ENCODE measurements around the gene FRZB. TPM values are rescaled to one million over a fixed set of nuclear protein-coding genes. Genes with fewer than 3 reads are reported as not detected.
A peak's percentile ranks its signal among the peaks of the same experiment; 100 is the strongest.
"Not testable (repeated sequence)": the region's sequence is repeated elsewhere in the genome, so short reads cannot be mapped to it uniquely, and the experiment has no call there.

The FRZB gene
- total RNA-seq, 2 experiments from 2014 or later = not detected

DNA sequence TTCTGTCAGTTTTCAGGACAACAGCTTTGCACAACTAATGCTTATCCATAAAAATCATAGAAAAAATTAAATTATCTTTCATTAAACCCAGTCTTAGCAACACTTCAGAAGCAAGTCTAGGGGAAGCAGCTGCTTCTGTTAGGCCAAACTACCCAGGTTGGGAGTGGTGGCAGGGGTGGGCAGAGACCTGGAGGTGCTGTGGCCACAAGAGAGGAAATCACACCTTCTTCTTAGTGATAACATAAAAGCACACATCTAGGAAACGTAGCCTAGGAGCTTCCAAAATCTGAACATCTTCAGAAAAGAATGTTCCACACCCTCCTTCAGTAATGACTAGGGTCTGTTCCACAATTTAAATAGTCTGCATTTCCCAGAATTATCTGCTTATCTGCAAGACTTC is 32.3 kb upstream of the FRZB start:
- DNase-seq = peak; percentile 24
- H3K9me3 Mint-ChIP-seq = no peaks in the 10 kb centered on the region
- ChIA-PET CTCF (no interaction called here), POLR2A (interaction anchor here (0.9 kb wide), 1 partner anchor 53 kb away, joined by 3 read pairs; no protein-coding TSS in a partner anchor)
- H3K27ac Mint-ChIP-seq = no peak overlapping the region
- H3K4me3 Mint-ChIP-seq = no peak overlapping the region
- peaks cover 10% of the 10 kb centered on the region for H3K4me1 Mint-ChIP-seq
- H3K27me3 Mint-ChIP-seq = no peaks in the 10 kb centered on the region
- H3K36me3 Mint-ChIP-seq (ENCODE audit: low read depth) = no peaks in the 10 kb centered on the region

- Mint-ChIP-seq H3K27ac (no peak overlapping the region), H3K36me3 (ENCODE audit: low read depth) (no peaks in the 10 kb centered on the region), H3K9me3 (no peaks in the 10 kb centered on the region), H3K4me1 (peaks cover 10% of the 10 kb centered on the region), H3K4me3 (no peak overlapping the region), H3K27me3 (no peaks in the 10 kb centered on the region)
- DNase-seq = no peak
- POLR2A ChIA-PET = no interaction called here
- CTCF ChIA-PET = no interaction called here
These were observed 30.7 kb upstream of the FRZB start for GRCh38 chr2:182897137-182897536.

GRCh38 chr2:182895798-182896197 is 29.4 kb upstream of the FRZB start:
- ChIA-PET CTCF (no interaction called here), POLR2A (no interaction called here)
- DNase-seq = no peak
- Mint-ChIP-seq H3K9me3 (no peaks in the 10 kb centered on the region), H3K27me3 (peaks cover 4% of the 10 kb centered on the region), H3K4me1 (peaks cover 10% of the 10 kb centered on the region), H3K4me3 (no peak overlapping the region), H3K36me3 (ENCODE audit: low read depth) (no peaks in the 10 kb centered on the region), H3K27ac (no peak overlapping the region)

DNA sequence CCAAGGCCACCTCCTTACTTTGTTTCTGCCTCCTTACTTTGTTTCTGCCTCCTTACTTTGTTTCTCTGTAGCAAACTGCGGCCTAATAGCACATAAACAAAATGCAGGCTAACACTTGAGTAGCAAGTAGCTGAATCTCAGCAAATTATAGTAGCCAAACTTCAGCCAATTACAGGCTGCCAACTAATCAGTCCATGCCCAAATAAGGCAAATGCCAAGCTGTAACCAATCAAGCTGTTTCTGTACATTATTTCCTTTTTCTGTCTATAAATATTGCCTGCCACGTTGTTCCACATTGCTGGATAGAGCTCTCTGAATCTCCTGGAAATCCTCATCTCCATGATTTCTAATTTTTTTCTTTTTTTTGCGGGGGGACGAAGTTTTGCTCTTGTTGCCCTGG is 28.7 kb upstream of the FRZB start:
- Mint-ChIP-seq H3K9me3 (no peaks in the 10 kb centered on the region), H3K27ac (no peak overlapping the region), H3K36me3 (ENCODE audit: low read depth) (no peaks in the 10 kb centered on the region), H3K27me3 (peaks cover 4% of the 10 kb centered on the region), H3K4me3 (no peak overlapping the region), H3K4me1 (peaks cover 10% of the 10 kb centered on the region)
- no peak for DNase-seq
- POLR2A ChIA-PET = no interaction called here
- CTCF ChIA-PET = no interaction called here

DNA sequence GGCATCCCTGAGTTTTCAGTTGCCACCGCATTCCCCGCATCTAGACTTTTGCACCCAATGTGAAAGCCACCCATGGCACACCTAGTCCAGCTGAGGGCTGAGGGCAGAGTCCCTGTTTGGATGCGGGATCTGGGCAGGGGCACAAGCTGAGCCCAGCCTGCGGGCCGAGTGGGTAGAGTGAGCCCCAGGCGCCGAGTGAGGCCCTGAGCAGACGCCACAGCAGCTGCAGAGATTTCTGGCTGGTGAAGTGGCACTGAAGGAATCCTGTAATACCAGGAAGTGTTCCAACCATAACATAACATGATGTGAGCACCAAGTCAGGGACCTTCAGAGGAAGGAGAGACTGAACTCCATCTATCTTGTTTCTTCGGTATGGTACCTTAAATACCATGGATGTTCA is 27.7 kb upstream of the FRZB start:
- Mint-ChIP-seq H3K4me3 (no peak overlapping the region), H3K36me3 (ENCODE audit: low read depth) (no peaks in the 10 kb centered on the region), H3K9me3 (no peaks in the 10 kb centered on the region), H3K4me1 (peaks cover 5% of the 10 kb centered on the region), H3K27ac (no peak overlapping the region), H3K27me3 (peaks cover 4% of the 10 kb centered on the region)
- POLR2A ChIA-PET = no interaction called here
- CTCF ChIA-PET = no interaction called here
- no peak for DNase-seq

DNA sequence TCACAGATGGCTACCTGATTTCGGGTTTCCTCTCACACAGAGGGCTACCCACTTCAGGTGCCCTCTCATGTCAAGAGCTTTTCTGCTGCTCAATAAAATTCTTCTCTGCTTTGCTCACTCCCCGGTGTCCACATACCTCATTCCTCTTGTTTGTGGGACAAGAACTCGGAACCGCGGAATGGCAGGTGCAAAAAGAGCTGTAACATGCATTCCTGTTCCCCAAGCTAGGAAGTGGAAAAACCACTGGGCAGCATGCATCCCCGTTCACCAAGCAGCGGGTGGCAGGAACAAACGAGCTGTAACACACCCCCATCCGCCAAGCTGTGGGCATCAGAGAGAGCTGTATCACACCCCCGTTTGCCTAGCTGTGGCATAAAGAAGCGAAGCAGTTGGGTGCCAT is 27.2 kb upstream of the FRZB start:
- DNase-seq = no peak
- ChIA-PET POLR2A (no interaction called here), CTCF (no interaction called here)
- Mint-ChIP-seq H3K4me1 (peaks cover under 1% of the 10 kb centered on the region), H3K4me3 (no peak overlapping the region), H3K27me3 (peaks cover 4% of the 10 kb centered on the region), H3K36me3 (ENCODE audit: low read depth) (no peaks in the 10 kb centered on the region), H3K9me3 (no peaks in the 10 kb centered on the region), H3K27ac (no peak overlapping the region)

- H3K9me3 Mint-ChIP-seq; POLR2A ChIA-PET; H3K27ac Mint-ChIP-seq; H3K36me3 Mint-ChIP-seq (ENCODE audit: low read depth); H3K27me3 Mint-ChIP-seq; DNase-seq; CTCF ChIA-PET; H3K4me1 Mint-ChIP-seq; H3K4me3 Mint-ChIP-seq: not testable (repeated sequence)
These were observed 26.6 kb upstream of the FRZB start for GRCh38 chr2:182893035-182893434.

DNA sequence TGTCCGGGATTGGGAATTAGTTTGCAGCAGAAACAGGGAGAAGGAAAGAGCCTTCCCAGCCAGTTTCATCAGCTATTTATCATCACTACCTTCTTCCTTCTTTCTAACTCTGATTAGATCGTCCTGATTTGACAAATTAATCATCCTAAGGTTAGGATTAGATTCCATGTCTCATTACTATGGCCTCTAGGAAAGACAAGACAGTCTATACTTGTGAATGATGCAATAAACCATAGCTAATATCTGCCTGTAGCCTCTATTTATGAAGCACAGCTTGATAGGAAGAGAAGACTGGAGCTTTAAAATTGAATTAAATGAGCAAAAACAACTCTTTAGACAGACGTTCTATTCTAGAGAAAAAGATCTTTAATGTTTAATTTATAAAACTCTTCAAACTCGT is 25.2 kb upstream of the FRZB start:
- Mint-ChIP-seq H3K4me1 (no peaks in the 10 kb centered on the region), H3K27me3 (peaks cover 6% of the 10 kb centered on the region), H3K4me3 (no peak overlapping the region), H3K9me3 (no peaks in the 10 kb centered on the region), H3K36me3 (ENCODE audit: low read depth) (no peaks in the 10 kb centered on the region), H3K27ac (no peak overlapping the region)
- POLR2A ChIA-PET = no interaction called here
- CTCF ChIA-PET = interaction anchor here (1.2 kb wide), 1 partner anchor 11 kb away, joined by 3 read pairs; no protein-coding TSS in a partner anchor
- DNase-seq = no peak

DNA sequence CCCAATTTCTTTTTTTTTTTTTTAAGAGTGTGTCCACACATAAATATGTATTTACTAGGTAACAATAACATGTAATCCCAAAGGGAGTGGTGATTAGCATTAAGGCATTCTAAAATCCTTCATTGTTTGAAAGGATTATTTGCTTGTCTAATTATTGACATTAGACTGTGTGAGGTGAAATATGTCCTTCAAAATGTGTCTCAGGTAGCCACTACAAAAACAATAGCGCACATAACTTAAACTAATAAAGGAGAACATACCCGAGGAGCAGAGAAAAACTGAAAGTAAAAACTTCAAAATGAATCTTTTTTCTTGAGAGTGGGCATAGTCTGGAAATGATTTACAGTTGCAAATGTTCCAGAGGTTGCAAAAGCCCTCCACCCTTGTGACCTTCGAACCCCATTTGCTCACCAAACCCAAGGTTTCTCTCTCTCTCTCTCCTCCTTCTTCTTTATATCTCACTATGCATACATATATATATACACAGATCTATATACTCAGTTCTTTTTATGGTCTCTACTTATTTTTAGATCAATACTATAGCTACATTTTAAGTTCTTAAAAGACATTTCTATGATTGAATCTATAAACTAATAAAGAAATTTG is 24.4 kb upstream of the FRZB start:
- POLR2A ChIA-PET = no interaction called here
- Mint-ChIP-seq H3K27ac (no peak overlapping the region), H3K36me3 (ENCODE audit: low read depth) (no peaks in the 10 kb centered on the region), H3K9me3 (no peaks in the 10 kb centered on the region), H3K27me3 (peaks cover 6% of the 10 kb centered on the region), H3K4me1 (no peaks in the 10 kb centered on the region), H3K4me3 (no peak overlapping the region)
- CTCF ChIA-PET = no interaction called here
- DNase-seq = no peak

DNA sequence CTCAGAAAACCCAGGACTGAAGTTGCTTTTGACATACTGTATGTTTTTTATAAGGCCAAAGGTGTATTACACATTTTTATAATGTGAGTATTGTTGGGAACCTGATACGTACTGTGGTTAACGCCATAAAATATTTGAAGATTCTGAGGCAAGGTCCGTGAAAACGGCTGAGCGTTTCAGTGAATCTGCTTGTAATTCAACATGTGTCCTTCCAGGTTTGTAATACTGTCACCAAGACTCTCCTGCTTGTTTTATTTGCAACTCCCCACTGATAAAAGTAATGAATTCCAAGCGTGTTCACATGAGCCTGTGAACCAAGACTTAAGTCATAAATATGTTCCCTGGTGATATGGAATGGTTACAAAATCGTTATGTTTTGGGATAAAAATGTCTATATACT is 23.9 kb upstream of the FRZB start:
- H3K4me3 Mint-ChIP-seq = no peak overlapping the region
- no peaks in the 10 kb centered on the region for H3K9me3 Mint-ChIP-seq
- H3K36me3 Mint-ChIP-seq (ENCODE audit: low read depth) = no peaks in the 10 kb centered on the region
- no peak for DNase-seq
- H3K27ac Mint-ChIP-seq = no peak overlapping the region
- ChIA-PET CTCF (no interaction called here), POLR2A (no interaction called here)
- H3K4me1 Mint-ChIP-seq = no peaks in the 10 kb centered on the region
- peaks cover 9% of the 10 kb centered on the region for H3K27me3 Mint-ChIP-seq

DNA sequence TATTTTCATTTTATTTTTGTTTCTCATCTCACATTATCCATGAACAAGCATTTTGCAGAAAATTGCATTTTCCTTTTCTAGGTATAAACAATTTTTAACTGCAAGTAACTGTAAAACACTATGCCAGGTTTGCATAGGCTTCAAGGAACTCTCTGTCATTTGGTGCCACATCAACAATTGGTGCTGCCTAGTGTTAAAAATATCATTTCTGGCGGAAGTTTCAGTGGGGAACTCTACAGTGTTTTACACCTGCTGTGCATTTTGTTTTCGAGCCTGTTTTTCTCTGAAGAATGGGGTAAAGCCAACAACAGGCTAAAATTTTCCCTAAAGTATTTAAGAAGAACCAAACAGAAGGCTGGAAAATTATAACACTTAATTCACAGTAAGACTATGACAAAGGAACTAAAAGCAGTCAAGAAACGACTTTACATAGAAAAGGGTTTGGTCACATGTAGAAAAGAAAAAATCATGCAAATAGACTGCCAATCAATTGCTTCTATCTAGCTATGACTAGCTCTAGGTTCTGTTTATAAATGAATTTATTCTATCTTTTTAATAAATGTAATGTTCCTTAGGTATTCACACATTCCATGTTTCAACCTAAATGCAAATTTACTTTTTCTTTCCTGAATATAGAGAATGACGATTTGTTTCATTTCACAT is 21.4 kb upstream of the FRZB start:
- peaks cover 9% of the 10 kb centered on the region for H3K27me3 Mint-ChIP-seq
- H3K27ac Mint-ChIP-seq = no peak overlapping the region
- ChIA-PET CTCF (no interaction called here), POLR2A (no interaction called here)
- no peak overlapping the region for H3K4me3 Mint-ChIP-seq
- H3K4me1 Mint-ChIP-seq = no peaks in the 10 kb centered on the region
- no peak for DNase-seq
- H3K36me3 Mint-ChIP-seq (ENCODE audit: low read depth) = no peaks in the 10 kb centered on the region
- no peaks in the 10 kb centered on the region for H3K9me3 Mint-ChIP-seq

- H3K4me1 Mint-ChIP-seq = no peaks in the 10 kb centered on the region
- H3K27me3 Mint-ChIP-seq = peaks cover 9% of the 10 kb centered on the region
- ChIA-PET POLR2A (no interaction called here), CTCF (no interaction called here)
- no peaks in the 10 kb centered on the region for H3K36me3 Mint-ChIP-seq (ENCODE audit: low read depth)
- no peak overlapping the region for H3K4me3 Mint-ChIP-seq
- H3K27ac Mint-ChIP-seq = no peak overlapping the region
- DNase-seq = no peak
- H3K9me3 Mint-ChIP-seq = no peaks in the 10 kb centered on the region
These were observed 20.7 kb upstream of the FRZB start for GRCh38 chr2:182887093-182887492.

DNA sequence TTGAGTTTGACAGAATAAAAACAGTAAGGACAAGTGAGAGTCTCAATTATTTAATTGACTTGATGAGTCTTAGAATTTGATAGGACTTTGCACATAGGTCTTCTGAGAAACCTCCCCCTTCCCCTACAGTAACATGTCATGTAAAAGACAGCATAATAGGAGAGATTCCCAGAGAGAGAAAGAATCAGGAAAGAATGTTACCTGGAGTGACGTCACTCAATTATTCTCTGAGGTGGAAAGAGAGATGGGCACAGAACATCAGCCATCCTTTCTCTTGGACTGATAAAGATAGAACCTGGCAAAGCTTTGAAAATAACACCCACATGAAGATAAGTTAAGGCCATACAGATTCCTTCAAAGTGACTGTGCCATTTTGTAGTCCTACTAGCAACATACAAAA is 19.3 kb upstream of the FRZB start:
- no peaks in the 10 kb centered on the region for H3K4me1 Mint-ChIP-seq
- POLR2A ChIA-PET = no interaction called here
- H3K9me3 Mint-ChIP-seq = no peaks in the 10 kb centered on the region
- no peak overlapping the region for H3K4me3 Mint-ChIP-seq
- no peaks in the 10 kb centered on the region for H3K36me3 Mint-ChIP-seq (ENCODE audit: low read depth)
- H3K27me3 Mint-ChIP-seq = peaks cover 6% of the 10 kb centered on the region
- no peak overlapping the region for H3K27ac Mint-ChIP-seq
- DNase-seq = no peak
- CTCF ChIA-PET = no interaction called here

DNA sequence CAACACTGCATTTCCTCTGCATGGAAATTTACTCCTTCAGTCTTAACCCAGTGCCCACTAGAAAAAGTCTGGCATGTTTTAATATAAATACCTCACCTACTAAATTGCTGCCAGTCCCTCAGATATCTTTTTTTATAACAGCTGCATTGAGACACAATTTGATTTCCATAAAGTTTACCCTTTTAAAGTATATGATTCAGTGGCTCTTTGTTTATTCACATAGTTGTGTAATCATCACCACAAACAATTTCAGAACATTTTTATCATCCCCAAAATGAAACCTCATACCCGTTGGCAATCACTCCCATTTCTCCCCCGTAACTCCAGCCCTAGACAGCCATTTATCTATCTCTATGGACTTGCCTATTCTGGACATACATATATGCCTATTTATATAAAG is 17.0 kb upstream of the FRZB start:
- no peak for DNase-seq
- peaks cover 6% of the 10 kb centered on the region for H3K27me3 Mint-ChIP-seq
- H3K27ac Mint-ChIP-seq = no peak overlapping the region
- ChIA-PET POLR2A (no interaction called here), CTCF (no interaction called here)
- H3K4me1 Mint-ChIP-seq = no peaks in the 10 kb centered on the region
- H3K4me3 Mint-ChIP-seq = no peak overlapping the region
- no peaks in the 10 kb centered on the region for H3K9me3 Mint-ChIP-seq
- no peaks in the 10 kb centered on the region for H3K36me3 Mint-ChIP-seq (ENCODE audit: low read depth)

All from activated CD4-positive, alpha-beta memory T cell treated with anti-CD3 and anti-CD28 coated beads, Interleukin-2, amount 10 ng/mL, durations not matched to agents 7 days and 5 days (primary cell).